Measurements from ENCODE around the gene WNT3.

DNA sequence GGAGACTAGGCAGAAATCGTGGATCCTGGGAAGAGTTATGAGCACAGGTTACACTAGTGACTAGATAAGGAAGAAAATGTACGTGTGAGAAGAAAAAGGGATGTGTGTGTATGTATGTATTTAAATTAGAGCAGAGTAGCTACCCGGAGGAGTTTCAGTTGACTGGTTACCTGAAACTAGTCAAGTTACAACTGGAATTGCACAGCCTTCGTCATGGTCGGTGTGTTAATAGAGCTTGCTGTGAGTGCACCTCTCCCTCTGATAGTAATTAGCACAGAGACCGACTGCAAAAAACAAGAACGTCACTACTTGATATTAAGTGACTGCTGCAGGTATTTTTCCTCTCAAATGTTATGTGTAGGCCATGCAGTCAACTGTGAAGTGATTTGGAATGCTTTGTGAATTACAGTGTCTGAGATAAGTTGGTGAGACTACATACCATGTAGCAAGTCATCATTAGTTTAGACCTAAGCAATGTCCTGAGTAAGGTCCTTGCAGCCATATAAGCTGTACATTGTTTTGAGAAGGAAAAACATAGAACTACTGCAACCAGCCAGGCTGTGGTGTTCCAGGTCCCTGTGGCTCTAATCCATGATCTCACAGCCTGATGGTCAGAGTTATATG lies 95.7 kb downstream of the WNT3 start:
- TF ChIP-seq, protein P1, sequence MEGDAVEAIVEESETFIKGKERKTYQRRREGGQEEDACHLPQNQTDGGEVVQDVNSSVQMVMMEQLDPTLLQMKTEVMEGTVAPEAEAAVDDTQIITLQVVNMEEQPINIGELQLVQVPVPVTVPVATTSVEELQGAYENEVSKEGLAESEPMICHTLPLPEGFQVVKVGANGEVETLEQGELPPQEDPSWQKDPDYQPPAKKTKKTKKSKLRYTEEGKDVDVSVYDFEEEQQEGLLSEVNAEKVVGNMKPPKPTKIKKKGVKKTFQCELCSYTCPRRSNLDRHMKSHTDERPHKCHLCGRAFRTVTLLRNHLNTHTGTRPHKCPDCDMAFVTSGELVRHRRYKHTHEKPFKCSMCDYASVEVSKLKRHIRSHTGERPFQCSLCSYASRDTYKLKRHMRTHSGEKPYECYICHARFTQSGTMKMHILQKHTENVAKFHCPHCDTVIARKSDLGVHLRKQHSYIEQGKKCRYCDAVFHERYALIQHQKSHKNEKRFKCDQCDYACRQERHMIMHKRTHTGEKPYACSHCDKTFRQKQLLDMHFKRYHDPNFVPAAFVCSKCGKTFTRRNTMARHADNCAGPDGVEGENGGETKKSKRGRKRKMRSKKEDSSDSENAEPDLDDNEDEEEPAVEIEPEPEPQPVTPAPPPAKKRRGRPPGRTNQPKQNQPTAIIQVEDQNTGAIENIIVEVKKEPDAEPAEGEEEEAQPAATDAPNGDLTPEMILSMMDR (tag by site-specific recombination; IDR thresholded peaks at IDR 0.05), result no peak
- TF ChIP-seq ZNF16 (tag by site-specific recombination; IDR thresholded peaks at IDR 0.05; ENCODE audit: low read depth), result no peak
- TF ChIP-seq, protein P2, sequence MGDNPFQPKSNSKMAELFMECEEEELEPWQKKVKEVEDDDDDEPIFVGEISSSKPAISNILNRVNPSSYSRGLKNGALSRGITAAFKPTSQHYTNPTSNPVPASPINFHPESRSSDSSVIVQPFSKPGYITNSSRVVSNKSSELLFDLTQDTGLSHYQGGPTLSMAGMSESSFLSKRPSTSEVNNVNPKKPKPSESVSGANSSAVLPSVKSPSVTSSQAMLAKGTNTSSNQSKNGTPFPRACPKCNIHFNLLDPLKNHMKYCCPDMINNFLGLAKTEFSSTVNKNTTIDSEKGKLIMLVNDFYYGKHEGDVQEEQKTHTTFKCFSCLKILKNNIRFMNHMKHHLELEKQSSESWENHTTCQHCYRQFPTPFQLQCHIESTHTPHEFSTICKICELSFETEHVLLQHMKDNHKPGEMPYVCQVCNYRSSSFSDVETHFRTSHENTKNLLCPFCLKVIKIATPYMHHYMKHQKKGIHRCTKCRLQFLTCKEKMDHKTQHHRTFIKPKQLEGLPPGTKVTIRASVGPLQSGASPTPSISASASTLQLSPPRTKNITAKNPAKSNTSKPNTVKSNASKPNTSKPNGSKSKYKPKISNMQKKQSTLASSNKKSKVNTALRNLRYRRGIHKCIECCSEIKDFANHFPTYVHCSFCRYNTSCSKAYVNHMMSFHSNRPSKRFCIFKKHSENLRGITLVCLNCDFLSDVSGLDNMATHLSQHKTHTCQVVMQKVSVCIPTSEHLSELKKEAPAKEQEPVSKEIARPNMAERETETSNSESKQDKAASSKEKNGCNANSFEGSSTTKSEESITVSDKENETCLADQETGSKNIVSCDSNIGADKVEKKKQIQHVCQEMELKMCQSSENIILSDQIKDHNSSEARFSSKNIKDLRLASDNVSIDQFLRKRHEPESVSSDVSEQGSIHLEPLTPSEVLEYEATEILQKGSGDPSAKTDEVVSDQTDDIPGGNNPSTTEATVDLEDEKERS (tag by site-specific recombination; IDR thresholded peaks at IDR 0.05), result no peak
- TF ChIP-seq ZNF843 (tag by site-specific recombination; IDR thresholded peaks at IDR 0.05), result no peak
- TF ChIP-seq SCRT1 (tag by site-specific recombination; IDR thresholded peaks at IDR 0.05; ENCODE audit: borderline replicate concordance), result no peak
- TF ChIP-seq GLI4 (tag by site-specific recombination; IDR thresholded peaks at IDR 0.05), result no peak
- TF ChIP-seq TCF7L2 (IDR thresholded peaks at IDR 0.05; ENCODE audit: borderline replicate concordance, low read depth, low read length), result no peak
- no peak for TF ChIP-seq ZNF146 (tag by site-specific recombination; IDR thresholded peaks at IDR 0.05)
- TF ChIP-seq ZNF776 (tag by site-specific recombination; IDR thresholded peaks at IDR 0.05; ENCODE audit: borderline replicate concordance), result no peak
